HG03175 (cell line): ENCODE results near the gene SDK1.

Experiments
- ATAC-seq: cut with Tn5 transposase; IDR thresholded peaks from one replicate; pipeline ENCODE4 v1.9.1; 2021; ENCODE audit warnings: mild to moderate bottlenecking, moderate library complexity; ENCODE audit not compliant: unreplicated experiment

The SDK1 gene

DNA sequence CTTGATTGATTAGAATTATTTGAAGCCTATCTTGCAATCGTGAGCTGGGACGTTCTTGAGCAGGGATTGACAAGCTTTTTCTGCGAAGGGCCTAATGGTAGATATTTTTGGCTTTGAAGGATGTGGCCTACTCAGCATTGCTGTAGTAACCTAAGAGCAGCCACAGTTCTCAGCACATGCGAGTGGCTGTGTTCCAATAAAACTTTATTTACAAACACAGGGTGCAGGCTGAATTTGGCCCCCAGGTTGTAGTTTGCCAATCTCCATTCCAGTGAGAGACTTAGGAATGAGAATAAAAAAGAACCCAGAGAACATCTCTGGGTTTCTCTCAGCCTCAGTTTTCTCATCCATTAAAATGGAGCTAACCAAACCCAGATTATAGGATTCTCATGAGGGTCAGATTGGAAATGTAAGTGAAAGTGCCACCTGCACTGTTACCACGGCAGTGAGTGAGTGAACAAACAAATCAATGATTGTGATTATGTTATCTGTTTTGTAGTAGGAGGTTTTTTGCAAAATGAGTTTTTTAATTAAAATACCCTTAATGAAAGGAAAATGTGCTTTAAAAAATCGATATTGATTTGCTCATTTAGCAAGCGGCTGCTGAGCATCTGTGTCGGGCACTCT lies 664.0 kb downstream of the SDK1 start:
- no peak for ATAC-seq

DNA sequence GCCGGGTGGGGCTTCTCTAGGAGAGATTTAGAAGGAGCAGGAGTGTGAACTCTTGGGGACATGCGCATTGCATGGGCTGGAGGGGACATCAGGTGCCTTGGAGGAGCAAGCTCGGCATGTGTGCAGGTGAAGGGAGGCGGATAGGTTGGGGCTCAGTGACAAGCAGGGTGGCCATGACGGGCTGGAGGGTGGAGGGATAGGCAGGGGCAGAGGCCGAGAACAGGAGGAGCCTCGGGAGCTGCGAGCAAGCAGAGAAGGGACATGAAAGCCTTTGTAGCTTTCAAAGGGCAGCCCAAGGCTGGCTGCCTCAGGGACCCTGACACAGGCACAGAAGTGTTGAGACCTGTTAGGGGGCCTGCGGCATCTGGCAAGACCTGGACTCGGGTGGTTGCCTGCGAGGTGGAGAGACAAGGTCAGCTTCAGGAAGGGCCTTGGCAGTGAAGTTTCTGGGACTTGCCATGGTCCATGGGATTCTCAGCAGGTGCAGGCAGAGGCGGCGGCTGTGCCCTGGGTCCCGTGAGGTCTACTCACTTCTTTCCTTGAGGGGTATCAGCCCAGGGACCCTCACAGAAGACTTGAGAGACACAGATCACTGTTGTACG lies 664.8 kb downstream of the SDK1 start:
- ATAC-seq: no peak

DNA sequence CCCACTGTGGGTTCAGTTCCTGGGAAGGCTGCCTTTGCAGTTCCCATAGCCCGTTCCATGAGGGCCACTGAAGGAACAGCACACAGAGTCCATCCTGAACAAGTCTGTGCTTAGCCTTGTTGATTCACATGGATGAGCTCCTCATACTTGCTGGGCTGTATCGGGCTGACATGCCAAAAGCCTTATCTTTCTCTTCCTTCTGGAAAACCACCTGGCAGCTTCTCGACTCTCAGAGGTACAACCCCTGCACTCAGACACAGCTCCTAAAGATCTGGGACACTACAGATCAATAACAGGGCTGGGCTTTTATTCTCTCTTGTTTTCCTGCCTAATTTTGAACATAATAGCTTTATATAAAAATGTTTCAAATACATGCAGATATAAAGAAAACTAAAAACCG lies 667.2 kb downstream of the SDK1 start:
- ATAC-seq: no peak

DNA sequence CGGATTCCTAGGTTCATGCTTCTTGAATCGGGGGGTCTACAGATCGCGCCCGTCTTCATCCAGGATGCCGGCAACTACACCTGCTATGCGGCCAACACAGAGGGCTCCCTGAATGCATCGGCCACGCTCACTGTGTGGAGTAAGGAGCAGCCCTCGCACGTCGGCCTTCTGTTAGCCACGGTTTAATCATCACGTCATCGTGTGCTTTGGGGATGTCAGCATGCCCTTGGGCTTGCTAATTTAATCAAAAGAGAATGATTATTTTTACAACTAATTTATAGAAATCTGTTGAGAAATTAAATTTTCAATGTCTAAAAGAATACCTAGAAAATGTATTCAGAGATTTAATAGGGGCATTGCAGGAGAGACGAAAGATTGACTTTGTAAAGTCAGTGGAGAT lies 668.2 kb downstream of the SDK1 start:
- no peak for ATAC-seq

DNA sequence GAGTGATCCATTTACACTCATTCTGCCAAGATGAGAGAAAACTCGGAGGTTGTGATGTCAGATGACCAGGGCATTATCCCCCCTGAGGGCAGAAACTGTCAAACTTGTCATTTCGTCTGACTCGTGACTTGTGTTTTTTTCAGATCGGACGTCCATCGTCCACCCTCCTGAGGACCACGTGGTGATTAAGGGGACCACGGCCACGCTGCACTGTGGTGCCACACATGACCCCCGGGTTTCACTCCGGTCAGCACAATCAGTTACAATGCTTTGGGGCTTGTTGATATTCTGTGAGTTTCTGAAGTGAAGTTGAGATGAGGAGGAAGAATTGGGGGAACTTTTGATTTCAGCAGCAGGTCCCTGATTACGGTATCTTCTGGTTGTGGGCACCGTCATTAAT lies 670.3 kb downstream of the SDK1 start:
- ATAC-seq: no peak

DNA sequence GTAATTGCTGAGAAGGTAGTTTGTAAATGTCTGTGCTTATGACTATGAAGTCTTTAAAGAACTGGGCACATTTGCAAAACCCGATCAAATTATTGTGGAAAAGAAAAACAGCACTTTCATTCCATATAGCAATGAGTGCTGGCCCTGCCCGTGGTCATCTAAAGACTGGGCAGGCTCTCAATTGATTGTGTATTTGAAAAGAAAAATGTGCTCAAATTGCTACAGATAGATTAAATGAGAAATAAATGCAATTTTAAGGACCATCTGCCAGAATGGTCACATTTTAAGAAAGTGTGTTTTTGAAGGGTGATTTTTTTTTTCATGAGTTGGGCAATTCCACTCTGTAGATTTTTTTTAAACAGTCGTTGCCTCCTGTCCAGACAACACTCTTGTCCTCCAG lies 672.2 kb downstream of the SDK1 start:
- ATAC-seq: no peak

DNA sequence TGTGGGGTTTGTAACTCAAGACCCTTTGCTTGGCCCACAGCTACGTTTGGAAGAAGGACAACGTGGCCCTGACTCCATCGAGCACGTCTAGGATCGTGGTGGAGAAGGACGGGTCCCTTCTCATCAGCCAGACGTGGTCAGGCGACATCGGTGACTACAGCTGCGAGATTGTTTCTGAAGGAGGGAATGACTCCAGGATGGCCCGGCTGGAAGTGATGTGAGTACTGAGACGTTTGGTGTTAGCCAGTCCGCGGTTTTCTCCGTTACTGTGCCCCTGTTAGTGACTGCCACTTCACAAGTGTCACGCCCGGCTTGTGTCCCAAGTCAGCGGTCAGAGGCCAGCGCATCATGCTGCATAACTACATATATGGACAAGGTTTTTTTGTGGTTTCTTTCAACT lies 673.3 kb downstream of the SDK1 start:
- no peak for ATAC-seq

DNA sequence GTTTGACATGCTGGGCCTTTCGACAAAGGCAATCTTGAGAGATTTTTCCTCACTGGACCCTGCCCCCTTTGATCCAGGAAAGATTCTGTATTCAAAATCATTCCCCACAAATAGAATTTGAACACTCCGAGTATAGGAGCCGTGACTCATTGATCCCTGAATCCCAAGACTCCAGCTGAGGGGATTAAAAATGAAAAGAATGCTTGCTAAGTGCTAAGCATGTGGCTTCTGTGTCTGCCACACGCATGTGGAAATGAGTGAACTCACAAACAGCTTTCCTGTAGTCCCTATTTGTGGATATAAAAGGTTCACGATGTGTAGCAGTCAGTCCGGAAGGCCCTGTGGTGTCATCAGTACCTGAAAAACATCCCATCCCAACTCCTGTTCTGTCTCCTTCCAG lies 674.3 kb downstream of the SDK1 start:
- no peak for ATAC-seq

DNA sequence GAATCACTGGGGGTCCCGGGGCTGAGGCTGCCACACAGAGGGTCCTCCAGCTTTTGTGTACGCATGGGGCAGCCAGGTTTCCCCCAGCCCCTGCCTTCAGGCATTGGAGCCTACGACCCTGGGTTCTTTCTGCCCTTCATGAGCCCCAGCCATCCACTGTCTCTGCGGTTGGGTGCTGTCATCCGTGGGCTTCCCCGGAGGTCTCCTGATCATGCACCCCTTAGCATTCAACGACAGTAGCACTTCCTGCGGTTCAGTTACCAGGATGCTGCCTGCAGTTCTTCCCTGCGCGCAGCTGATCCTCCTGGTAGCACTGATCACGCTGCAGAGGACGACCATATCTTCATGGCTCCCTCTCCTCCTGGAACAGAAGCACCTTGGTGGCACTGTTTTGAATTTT lies 676.3 kb downstream of the SDK1 start:
- no peak for ATAC-seq

DNA sequence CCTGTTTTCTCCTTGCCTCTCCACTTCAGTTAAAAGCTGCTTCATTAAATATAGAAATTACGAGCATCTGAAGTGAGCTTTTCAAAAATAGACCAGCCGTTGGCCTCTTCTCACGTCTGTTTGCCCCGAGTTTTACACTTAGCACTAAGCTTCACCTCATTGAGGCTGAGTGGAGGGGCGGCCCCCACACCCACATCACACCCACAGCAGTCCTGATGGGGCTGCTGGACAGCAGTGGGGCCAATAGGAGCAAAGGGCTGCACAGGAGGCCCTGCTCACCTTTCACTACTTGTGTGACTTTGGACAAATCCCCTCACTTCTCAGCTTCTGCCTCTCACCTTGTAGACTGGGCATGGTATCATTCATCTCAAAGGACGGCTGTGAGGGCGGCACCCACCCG lies 677.8 kb downstream of the SDK1 start:
- no peak for ATAC-seq

DNA sequence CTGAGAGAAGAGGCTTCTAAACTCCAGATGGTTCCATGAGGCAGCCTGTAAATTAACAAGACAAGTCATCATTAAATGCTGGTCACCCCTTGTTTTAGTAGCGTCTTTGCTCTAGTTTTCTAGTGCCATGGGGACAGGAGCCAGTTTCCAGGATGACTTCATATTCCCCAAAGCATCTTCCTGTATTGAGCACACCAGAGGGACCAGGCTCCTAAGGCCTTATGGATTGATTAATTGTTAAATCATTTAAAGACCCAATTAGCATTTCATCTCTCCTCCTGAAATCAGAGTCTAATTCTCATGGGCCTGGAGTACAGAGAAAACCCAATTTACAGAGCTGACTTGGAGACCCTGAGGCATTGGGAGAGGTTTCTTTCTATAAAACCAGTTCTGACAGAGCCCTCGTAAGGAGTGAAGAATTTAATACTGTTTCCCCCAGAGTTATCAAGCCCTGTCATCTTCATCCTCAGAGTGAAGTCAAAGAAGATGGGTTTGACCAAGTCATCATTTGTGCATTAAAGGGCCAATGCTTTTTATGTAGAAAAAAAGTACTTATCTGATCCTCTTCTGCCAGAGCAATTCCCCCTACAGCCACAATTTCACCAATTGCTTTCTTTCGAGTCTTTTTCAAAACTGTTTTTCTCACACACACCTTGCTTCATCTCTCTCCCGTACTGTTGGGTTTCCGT lies 678.7 kb downstream of the SDK1 start:
- ATAC-seq: no peak

DNA sequence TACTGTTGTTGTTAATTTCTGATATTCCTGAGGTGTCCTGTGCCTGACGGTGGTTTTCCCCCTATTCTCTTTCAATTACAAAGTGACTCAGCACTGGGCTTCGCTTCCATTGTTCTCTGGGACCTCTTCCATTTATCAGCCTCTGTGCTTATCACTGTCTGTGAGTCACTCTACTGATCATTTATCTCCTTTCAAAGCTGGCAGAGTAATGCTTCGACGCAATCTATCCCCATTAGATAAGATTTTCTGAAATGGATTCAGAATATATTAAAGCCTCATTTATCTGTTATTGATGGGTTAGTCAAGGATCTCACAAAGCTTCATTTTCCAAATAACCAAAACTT lies 679.2 kb downstream of the SDK1 start:
- ATAC-seq: no peak

DNA sequence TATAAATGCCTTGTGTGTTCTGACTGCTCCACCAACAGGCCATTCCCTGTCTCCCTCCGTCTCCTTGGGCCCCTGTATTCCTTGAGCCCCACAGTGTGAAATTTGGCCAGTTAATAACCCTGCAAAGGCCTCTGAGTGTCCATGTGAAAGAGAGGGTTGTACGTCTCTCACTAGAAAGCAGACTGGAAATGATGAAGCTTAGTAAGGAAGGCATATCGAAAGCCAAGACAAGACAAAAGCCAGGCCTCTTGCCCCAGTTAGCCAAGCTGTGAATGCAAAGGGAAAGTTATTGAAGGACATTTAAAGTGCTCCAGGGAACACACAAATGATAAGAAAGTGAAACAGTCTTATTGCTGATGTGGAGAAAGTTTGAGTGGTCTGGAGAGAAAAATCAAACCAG lies 680.2 kb downstream of the SDK1 start:
- no peak for ATAC-seq

DNA sequence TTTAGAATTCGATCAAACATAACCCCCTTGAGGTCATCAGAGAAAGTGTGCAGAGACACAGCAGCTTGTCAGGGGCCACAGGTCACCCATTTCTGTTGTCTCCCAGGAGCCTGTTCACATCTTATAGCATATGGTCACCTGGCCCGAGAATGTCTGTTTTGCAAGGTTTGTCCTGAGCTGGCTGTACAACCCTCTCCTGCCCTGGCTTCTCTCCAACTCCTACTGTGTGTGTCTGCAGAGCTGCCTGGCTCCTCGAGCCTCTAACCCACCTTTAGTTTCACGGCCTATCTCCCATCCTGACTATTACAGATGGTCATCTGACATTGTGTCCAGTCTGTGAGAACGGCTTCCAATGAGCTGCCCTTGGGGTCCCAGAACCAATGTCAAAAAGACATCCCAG lies 683.4 kb downstream of the SDK1 start:
- no peak for ATAC-seq

DNA sequence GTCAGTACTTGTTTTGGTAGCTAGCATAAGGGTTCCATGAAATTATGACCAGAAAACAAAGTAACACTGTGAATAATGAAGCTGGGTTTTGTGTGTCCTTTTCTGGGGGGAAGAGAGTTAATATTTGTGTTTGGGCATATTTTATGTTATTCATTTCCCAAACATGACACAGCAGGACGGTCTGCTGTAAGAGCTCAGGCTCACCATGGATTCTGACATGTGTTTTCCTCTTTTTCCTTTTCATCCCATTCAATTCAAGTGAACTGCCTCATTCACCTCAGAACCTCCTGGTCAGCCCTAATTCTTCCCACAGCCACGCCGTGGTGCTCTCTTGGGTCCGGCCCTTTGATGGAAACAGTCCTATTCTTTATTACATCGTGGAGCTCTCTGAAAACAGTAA lies 685.9 kb downstream of the SDK1 start:
- no peak for ATAC-seq

DNA sequence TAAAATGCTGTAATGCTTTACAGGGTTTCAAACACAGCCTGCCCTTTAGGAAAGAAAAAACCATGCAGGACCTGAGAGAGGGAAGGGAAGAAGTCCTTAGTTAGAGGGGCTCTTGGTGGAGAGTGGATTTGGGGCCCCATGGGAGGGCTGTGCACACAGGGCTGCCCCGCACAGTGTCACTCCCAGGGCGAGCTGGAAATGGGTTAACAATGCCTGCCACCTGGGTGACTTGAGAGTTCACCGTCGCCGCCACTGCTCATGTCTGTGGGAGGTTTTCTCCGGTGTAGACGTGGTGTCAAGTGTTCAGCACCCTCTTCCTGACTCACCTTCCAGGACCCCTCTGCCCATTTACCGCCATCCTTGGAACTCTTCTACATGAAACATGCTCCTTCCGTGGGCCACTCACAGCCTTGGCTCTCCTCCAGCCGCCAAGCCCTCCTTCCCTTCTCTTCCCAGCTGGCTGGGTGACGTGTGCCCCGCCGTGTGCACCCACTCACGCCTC lies 686.4 kb downstream of the SDK1 start:
- ATAC-seq: no peak

DNA sequence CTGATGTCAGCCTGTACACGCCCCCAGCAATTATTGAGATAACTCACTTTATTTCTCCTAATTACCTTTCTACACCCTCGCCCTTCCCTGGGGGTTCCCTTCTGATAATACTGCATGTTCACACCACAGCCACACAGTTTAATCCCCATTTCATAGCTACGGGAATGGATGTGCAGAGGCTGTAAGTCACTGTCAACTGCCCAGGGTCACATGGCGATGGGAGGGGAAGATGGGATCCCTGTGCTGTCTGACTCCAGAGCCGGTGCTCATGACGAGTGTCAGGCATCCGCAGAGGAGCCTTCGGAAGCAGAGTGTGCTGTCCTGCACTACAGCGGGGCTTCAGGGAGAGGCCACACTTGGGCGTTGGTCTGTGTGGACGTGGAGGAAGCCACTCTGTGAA lies 688.7 kb downstream of the SDK1 start:
- ATAC-seq: no peak

DNA sequence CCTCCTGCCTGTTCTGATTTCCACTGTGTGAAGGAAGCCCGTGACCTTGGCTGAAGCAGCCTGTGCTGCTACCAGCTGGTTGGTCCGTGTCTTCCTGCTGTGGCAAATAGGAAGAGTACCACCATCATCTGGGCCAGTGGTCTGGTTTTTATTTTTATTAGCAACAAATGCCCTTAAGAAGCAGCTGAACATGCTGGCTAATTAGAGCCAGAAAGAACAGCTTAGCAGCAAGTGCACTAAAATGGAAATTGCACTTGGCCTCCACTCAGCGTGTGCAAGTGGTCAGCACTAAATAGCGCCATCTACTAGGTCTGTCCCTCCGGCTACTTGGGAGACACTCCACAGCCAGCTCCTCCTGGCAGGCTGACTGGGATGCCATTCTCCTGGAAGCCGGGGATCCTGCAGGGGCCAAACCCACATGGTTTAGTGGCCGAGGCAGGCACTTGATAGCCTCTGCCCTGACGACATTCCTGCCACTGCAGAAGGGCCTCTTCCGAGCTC lies 690.7 kb downstream of the SDK1 start:
- no peak for ATAC-seq

DNA sequence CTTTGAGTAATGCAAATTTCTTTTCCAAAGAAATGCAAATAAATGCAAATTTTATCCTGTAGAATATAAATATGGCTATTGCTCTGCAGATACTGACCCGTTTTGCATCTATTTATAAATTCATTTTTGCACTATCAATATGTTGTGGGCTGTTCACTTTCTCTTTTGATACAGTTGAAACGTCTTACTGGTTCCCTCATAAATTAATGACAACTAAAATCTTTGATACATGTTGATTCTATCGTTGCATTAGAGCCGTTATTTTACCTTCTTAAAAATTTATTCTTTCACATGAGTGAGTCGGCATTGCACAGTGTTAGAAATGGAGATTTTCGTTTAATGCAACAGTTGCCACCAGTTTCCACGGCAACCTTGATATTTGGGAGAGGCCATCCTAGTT lies 691.8 kb downstream of the SDK1 start:
- no peak for ATAC-seq

DNA sequence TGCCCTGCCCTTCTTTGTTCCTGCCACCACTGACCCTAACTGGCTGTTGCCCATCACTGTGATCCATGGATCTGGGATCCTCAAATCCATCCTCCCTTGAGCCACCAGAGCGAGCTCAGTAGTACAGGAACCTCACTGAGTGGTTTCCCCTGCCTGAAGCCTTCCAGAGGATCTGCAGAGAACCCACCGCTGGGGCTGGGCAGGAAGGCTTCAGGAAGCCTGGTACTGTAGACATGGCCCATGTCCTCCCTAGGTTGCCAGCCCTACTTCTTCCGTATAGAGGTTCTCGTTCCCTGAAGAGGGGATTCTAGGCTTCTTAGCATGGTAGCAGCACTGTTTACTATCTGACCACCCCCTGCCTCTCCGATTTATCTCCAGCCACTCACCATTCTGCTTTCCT lies 693.7 kb downstream of the SDK1 start:
- ATAC-seq: no peak

DNA sequence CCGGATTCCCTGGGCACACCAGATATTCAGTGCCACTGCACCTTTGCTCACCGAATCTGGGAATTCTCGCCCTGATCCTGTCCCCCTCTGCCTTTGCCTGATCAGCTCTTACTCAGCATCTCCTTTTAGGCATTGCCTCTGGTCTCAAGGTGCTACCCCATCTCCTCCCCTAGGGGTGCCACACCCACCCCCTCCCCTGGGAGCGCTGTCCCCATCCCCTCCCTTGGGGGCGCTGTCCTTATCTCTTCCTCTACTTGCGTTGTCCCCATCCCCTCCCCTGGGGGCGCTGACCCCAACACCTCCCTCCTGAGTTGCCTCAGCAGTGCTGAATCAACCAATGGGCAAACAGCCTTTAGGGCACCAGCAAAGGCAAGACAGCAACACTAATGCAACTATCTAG lies 694.1 kb downstream of the SDK1 start:
- no peak for ATAC-seq

DNA sequence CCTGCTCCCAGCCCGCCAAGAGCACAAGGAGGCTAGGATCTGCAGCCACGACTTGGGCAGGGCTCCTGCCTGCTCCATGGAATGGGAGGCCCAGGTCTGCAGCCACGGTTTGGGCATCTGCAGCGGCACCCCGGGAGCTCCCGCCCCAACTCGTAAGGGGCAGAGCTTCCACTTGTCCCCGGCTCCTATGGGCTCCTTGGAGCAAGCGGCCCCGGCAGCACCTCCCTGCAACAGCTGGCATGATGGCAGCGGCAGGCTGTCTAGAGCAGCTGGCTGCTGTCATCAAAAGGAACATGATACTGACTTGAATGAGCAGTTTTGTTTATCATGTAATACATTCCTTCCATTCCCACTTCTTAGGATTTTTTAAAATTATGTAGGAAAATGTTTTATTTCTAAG lies 697.0 kb downstream of the SDK1 start:
- no peak for ATAC-seq
